SK-MEL-5 (cell line): ENCODE measurements around the gene PRTFDC1. TPM values are rescaled to one million over a fixed set of nuclear protein-coding genes. Genes with fewer than 3 reads are reported as not detected.

ENCODE experiments used
- DNase-seq: peaks from one replicate; pipeline ENCODE4 v3.0.0-alpha.2; 2016; ENCODE audit warnings: low read depth, low spot score
- in situ Hi-C: cut with HindIII; loops from 2 replicates; pipeline ENCODE4 v1.10.0; 2016; ENCODE audit warnings: low sequenced_read_pairs, high pct_unique_total_duplicates, low pct_unique_long_range_greater_than_20kb
- total RNA-seq: library from RNA; depleted of rRNA; stranded (reverse); fragments of >200 nt; shearing (Covaris generic); gene quantifications from 2 replicates; pipeline ENCODE4 v1.2.3, GENCODE V29; 2014

PRTFDC1 gene
- total RNA-seq, 1 experiment from 2014 or later = 0.24 TPM

- in situ Hi-C loops = no loop called here
Measured at GRCh38 chr10:24871011-24871935, 81.1 kb downstream of the PRTFDC1 start.

GRCh38 chr10:24869354-24870015, 82.9 kb downstream of the PRTFDC1 start:
- in situ Hi-C loops = no loop called here

More at GRCh38 chr10:24871011-24871935, 81.1 kb downstream of the PRTFDC1 start:
- DNase-seq = no peak

GRCh38 chr10:24866604-24867583, 85.5 kb downstream of the PRTFDC1 start:
- in situ Hi-C loops = no loop called here
- peak; percentile 75 for DNase-seq

More at GRCh38 chr10:24869354-24870015, 82.9 kb downstream of the PRTFDC1 start:
- no peak for DNase-seq

- no peak for DNase-seq
- in situ Hi-C loops = no loop called here
Measured at GRCh38 chr10:24865783-24866182, 86.6 kb downstream of the PRTFDC1 start.

GRCh38 chr10:24862589-24862988, 89.8 kb downstream of the PRTFDC1 start:
- in situ Hi-C loops = no loop called here
- no peak for DNase-seq

DNA sequence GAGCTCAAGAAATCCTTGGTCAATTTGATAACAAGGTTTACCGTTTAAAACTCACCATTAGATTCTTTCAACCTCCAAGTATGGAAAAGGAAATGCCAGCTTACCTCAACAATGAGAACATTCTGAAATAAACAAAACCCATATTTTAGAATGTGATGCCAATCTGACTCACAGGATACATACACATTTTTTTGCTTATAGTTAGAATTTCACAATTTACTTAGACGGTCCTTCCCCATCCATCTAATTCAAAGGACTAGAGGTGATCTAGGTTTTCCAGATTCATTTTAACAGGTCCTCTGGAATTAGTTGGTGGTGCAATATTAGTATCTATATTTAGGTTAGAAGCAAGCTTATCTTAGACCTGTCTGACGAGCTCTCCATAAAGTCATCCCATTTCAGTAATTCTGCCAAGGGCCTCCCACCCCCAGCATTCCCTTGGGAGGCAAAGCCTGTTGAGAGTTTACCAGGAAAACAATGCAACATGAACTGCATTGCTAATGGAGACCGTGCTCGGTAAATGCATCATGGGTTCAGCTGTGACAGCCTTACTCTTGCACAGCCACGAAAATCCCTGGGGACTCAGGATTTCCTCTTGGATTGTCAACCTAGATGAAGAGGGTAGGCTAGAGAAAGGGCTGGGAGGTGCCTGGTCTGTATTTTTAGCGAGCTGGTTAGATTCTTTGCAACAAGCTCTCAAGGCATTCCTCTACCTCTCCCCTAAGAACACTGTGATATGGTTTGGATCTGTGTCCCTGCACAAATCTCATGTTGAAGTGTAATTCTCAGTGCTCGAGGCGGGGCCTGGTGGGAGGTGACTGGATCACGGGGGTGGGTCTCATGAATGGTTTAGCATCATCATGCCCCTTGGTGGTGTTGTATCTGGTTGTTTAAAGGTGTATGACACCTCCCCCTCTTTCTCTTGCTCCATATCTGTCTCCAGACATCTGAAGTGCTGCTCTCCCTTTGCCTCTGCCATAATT, 93.8 kb downstream of the PRTFDC1 start:
- in situ Hi-C loops = no loop called here
- DNase-seq = no peak

- in situ Hi-C loops = no loop called here
- no peak for DNase-seq
Measured at GRCh38 chr10:24857031-24857725, 95.2 kb downstream of the PRTFDC1 start.

DNA sequence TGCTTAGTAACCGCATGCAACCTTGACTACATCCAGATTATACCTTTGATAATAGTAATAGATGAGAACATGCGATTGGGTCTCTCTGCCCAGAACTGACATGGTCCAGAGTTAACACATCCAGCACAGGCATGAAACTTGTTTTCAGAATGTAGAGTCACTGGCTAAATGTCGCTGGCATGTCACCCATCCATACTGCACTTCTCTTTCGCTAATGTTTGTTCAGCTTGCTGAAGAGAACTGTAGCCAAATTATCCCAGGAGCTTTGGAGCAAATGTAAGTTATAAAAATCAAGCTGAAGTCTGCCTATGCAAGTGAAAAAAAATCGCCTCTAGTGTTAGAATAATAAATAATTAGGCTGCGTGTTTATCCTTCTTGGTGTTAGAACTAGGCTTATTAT, 98.2 kb downstream of the PRTFDC1 start:
- DNase-seq = no peak
- in situ Hi-C loops = no loop called here

GRCh38 chr10:24853661-24854060, 98.7 kb downstream of the PRTFDC1 start:
- in situ Hi-C loops = no loop called here
- DNase-seq = no peak

DNA sequence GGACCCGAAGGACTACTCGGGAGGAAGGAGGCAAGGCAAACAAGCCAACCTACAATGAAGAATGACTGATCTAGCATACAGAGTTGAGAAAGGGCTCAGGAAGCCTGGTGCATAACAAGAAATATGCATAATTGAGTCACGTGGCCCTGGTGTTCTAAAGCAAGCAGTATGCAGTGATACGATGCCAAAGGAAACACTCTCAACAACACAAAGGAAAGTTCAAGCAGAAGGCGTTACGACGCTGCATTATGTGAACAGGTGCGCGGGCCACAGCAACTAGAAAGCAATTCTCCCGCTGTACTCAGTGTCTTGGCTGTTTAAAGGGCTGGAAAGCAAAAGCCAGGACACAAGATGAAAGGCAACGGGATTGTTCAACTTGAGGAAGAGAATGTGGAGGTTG, 100.8 kb downstream of the PRTFDC1 start:
- in situ Hi-C loops = no loop called here
- no peak for DNase-seq

DNA sequence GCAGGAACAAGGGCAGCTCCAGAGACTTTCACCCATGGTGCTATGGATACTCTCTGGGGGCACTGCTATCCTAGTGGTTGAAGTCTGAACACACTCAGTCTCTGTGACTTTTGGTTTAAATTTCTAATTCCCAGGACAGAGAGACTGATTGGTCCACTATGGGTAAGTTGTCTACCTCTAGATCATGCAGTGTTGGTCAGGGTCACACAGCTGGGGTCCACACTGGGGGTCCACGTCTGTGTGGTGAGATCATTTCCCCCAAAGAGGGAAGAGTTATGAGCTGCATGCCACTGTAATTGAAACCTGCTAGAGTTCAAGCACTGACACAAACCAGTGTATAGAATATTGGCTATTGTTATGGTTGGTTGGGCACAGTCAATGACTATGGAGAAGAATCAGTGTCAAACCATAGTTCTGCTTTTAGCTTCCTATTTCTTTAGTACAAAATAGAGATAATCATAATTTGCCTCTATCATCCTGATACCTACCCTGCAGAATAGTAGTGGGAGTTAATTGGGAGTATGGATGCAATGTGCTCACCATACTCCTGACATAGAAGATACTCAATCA, 101.6 kb downstream of the PRTFDC1 start:
- no peak for DNase-seq
- in situ Hi-C loops = no loop called here

DNA sequence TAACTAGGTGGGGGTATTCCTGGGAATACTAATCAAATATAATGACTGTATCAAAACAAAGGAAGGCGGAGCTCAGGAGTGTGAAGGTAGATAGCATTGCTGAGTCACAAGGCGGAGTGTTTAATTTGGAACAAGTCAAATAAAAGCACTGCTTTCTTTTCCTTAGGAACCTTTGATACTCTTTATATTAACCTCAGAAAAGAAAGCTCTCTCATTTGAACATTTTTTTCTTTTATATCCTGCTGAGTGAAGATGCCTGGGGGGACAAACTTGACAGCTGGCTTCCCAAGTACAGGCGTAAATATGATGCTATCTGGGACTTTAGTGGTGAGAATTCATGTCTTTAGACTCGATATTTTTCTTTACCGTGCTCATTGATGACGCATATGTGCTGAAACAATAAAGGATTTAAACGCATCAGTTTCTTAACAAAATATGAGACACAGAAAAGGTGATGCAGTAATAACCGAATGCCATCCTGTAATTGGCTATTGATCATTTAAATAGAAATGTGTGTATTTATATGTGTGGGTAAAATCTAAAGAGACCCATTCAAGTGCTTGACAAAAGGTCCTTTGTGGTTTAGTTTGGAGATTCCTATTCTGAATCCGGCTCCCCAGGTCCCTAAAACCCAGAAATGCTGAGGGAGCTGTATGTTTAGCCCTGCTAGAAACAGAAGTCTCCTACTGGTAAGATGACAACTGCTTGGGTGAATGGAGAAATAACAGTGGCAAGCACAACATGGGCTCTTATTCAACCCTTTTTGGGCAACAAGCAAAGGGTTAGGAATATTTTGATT, 102.7 kb downstream of the PRTFDC1 start:
- peak; percentile 94 for DNase-seq
- in situ Hi-C loops = no loop called here

GRCh38 chr10:24849051-24849450, 103.4 kb downstream of the PRTFDC1 start:
- in situ Hi-C loops = no loop called here
- DNase-seq = peak; percentile 57

DNA sequence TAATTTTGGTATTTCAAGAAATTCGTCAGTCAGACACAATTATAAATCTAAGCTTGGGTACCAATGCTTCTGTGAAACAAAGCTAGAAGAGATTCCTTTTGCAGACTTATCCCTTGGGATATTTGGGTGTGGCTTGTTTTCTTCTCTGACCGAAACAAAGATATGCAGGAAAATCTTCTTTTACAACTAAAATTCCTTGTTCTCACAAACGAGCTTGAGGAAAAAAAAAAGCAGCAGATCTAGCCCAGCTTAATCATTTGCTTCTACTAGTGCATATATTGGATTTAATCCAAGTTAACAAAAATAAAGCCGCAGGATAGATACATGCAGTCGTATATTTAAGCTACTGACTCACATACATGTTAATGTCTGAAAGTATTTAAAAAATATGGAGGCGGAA, 104.2 kb downstream of the PRTFDC1 start:
- DNase-seq = no peak
- in situ Hi-C loops = no loop called here
